Measurements from ENCODE around the gene GRIN2C. TPM values are rescaled to one million over a fixed set of nuclear protein-coding genes. Genes with fewer than 3 reads are reported as not detected.

The GRIN2C gene
- total RNA-seq, 2 donors from 2014 or later = 27.6 to 34.4 TPM

- peaks cover 0 to 20% of the 10 kb centered on the region in 2 donors for H3K27me3 ChIP-seq
Observed at GRCh38 chr17:74892974-74893911, 33.6 kb upstream of the GRIN2C start, which contains the start of gene FADS6. Gene FADS6 (minus strand): TSS chr17:74893633. CDS start chr17:74893595, 38 bp downstream.

GRCh38 chr17:74892013-74892841, 32.5 kb upstream of the GRIN2C start:
- Histone ChIP-seq H3K27me3 (peaks cover 0 to 20% of the 10 kb centered on the region in 2 donors), H3K4me3 (no peak overlapping the region), H3K4me1 (peaks cover 0 to 12% of the 10 kb centered on the region in 2 donors), H3K36me3 (no peaks in the 10 kb centered on the region), H3K27ac (no peak overlapping the region), H3K9me3 (no peaks in the 10 kb centered on the region)
- DNase-seq (ENCODE audit: low spot score) = no peak
- TF ChIP-seq CTCF (IDR thresholded peaks at IDR 0.05) = no peak

More at GRCh38 chr17:74892974-74893911, 33.6 kb upstream of the GRIN2C start, which contains the start of gene FADS6:
- H3K9me3 ChIP-seq = no peaks in the 10 kb centered on the region
- no peak for TF ChIP-seq CTCF (IDR thresholded peaks at IDR 0.05)
- peak within 1 kb of the TSS; percentile 15 to 43 for H3K4me3 ChIP-seq
- H3K36me3 ChIP-seq = no peaks in the 10 kb centered on the region
- no peak within 1 kb of the TSS for H3K27ac ChIP-seq
- H3K4me1 ChIP-seq = peaks cover 0 to 12% of the 10 kb centered on the region in 2 donors
- no peak for DNase-seq (ENCODE audit: low spot score)

GRCh38 chr17:74890554-74890953, 30.9 kb upstream of the GRIN2C start:
- H3K9me3 ChIP-seq = no peaks in the 10 kb centered on the region
- H3K4me3 ChIP-seq = no peak overlapping the region
- peaks cover 0 to 12% of the 10 kb centered on the region in 2 donors for H3K4me1 ChIP-seq
- H3K27ac ChIP-seq = no peak overlapping the region
- peaks cover 0 to 20% of the 10 kb centered on the region in 2 donors for H3K27me3 ChIP-seq
- no peaks in the 10 kb centered on the region for H3K36me3 ChIP-seq
- TF ChIP-seq CTCF (IDR thresholded peaks at IDR 0.05) = no peak
- DNase-seq (ENCODE audit: low spot score) = no peak

GRCh38 chr17:74888469-74888868, 28.8 kb upstream of the GRIN2C start:
- Histone ChIP-seq H3K9me3 (no peaks in the 10 kb centered on the region), H3K4me3 (no peak overlapping the region), H3K27me3 (peaks cover 0 to 12% of the 10 kb centered on the region in 2 donors), H3K4me1 (peaks cover 0 to 6% of the 10 kb centered on the region in 2 donors), H3K27ac (no peak overlapping the region), H3K36me3 (no peaks in the 10 kb centered on the region)
- TF ChIP-seq CTCF (IDR thresholded peaks at IDR 0.05) = no peak
- no peak for DNase-seq (ENCODE audit: low spot score)

GRCh38 chr17:74883241-74883745, 23.6 kb upstream of the GRIN2C start:
- Histone ChIP-seq H3K27ac (no peak overlapping the region), H3K36me3 (no peaks in the 10 kb centered on the region), H3K4me1 (peaks cover 0 to 4% of the 10 kb centered on the region in 2 donors), H3K9me3 (no peaks in the 10 kb centered on the region), H3K27me3 (no peaks in the 10 kb centered on the region), H3K4me3 (no peak overlapping the region)
- TF ChIP-seq CTCF (IDR thresholded peaks at IDR 0.05) = no peak
- no peak for DNase-seq (ENCODE audit: low spot score)

All from right atrium auricular region (tissue), 2 donors.